AG04449 (cell line): ENCODE results near the gene TMEM138.

Experiments
- CTCF ChIA-PET: fragments of 350-600 bp; formaldehyde crosslinking; extraction: SDS; loops from one replicate; lab custom pipeline; 2021; ENCODE audit warnings: antibody characterized with exemption; lab: Yijun Ruan, JAX
- POLR2A ChIA-PET: fragments of 400-600, 350-600 bp; formaldehyde crosslinking; extraction: SDS; loops from one replicate; lab custom pipeline; 2020; ENCODE audit warnings: antibody characterized with exemption, inconsistent platforms; lab: Yijun Ruan, JAX
- DNase-seq: peaks from one replicate; pipeline ENCODE4 v3.0.0-alpha.2; 2010; ENCODE audit warnings: low read depth, low spot score
- H3K4me3 ChIP-seq: 2 replicates; pipeline ENCODE4 v1.5.1; 2011; ENCODE audit warnings: low read depth, mild to moderate bottlenecking, control low read depth, low read length
- CTCF ChIP-seq: IDR thresholded peaks from one replicate; pipeline ENCODE4 v1.5.1; 2011; ENCODE audit warnings: mild to moderate bottlenecking, moderate library complexity, low read length, control low read depth, inconsistent platforms; ENCODE audit not compliant: insufficient read depth; ENCODE audit errors: missing control alignments

The TMEM138 gene

GRCh38 chr11:61350336-61350735 is 11.8 kb upstream of the TMEM138 start:
- ChIA-PET POLR2A (interaction anchor here (0.7 to 4.5 kb wide), 2 partner anchors 11 to 28 kb away, joined by 3 to 33 read pairs; partner anchors contain the start of genes CYB561A3 and TMEM138), CTCF (interaction anchor here (27.5 kb wide), 1 partner anchor 14 kb away, joined by 352 read pairs; the partner anchor contains the start of genes DDB1 and TKFC)
- no peak for TF ChIP-seq CTCF
- no peak overlapping the region for H3K4me3 ChIP-seq
- DNase-seq, result no peak

- DNase-seq, result no peak
- ChIA-PET POLR2A (interaction anchor here (4.5 kb wide), 1 partner anchor 11 kb away, joined by 33 read pairs; the partner anchor contains the start of genes CYB561A3 and TMEM138), CTCF (interaction anchor here (1.2 to 27.5 kb wide), 2 partner anchors 10 to 14 kb away, joined by 5 to 352 read pairs; partner anchors contain the start of genes CYB561A3, DDB1 and TKFC)
- no peak for TF ChIP-seq CTCF
- H3K4me3 ChIP-seq, result no peak overlapping the region
These were observed 11.4 kb upstream of the TMEM138 start for GRCh38 chr11:61350803-61351202.

GRCh38 chr11:61352038-61352437 is 10.1 kb upstream of the TMEM138 start:
- no peak for TF ChIP-seq CTCF
- POLR2A ChIA-PET, result no interaction called here
- CTCF ChIA-PET, result interaction anchor here (0.9 to 27.5 kb wide), 4 partner anchors 9 to 94 kb away, joined by 3 to 352 read pairs (median 4); partner anchors contain the start of genes CYB561A3, DDB1 and TKFC
- no peak for DNase-seq
- no peak overlapping the region for H3K4me3 ChIP-seq

- DNase-seq, result no peak
- no peak for TF ChIP-seq CTCF
- no peak overlapping the region for H3K4me3 ChIP-seq
- POLR2A ChIA-PET, result no interaction called here
- CTCF ChIA-PET, result interaction anchor here (1.3 to 27.5 kb wide), 3 partner anchors 8 to 30 kb away, joined by 3 to 352 read pairs (median 239); partner anchors contain the start of genes DDB1 and TKFC
These were observed 8.8 kb upstream of the TMEM138 start for GRCh38 chr11:61353131-61354067.

GRCh38 chr11:61354208-61354607 is 8.0 kb upstream of the TMEM138 start:
- no peak for DNase-seq
- ChIA-PET POLR2A (no interaction called here), CTCF (interaction anchor here (20.8 to 27.5 kb wide), 2 partner anchors 18 to 30 kb away, joined by 239 to 352 read pairs; partner anchors contain the start of genes DDB1 and TKFC)
- no peak for TF ChIP-seq CTCF
- H3K4me3 ChIP-seq, result no peak overlapping the region

GRCh38 chr11:61356706-61357105 is 5.5 kb upstream of the TMEM138 start:
- ChIA-PET CTCF (interaction anchor here (20.8 to 27.5 kb wide), 2 partner anchors 20 to 27 kb away, joined by 239 to 352 read pairs; partner anchors contain the start of genes DDB1 and TKFC), POLR2A (interaction anchor here (1.1 kb wide), 1 partner anchor 14 kb away, joined by 3 read pairs; no protein-coding TSS in a partner anchor)
- no peak for DNase-seq
- no peak overlapping the region for H3K4me3 ChIP-seq
- no peak for TF ChIP-seq CTCF
